K562 (cell line): ENCODE results near the gene NISCH. TPM values are rescaled to one million over a fixed set of nuclear protein-coding genes. Genes with fewer than 3 reads are reported as not detected.
A peak's percentile ranks its signal among the peaks of the same experiment; 100 is the strongest.

Source experiments
- ADNP ChIP-seq: fragments of 200-800 bp; sonication (Bioruptor generic); IDR thresholded peaks from 2 replicates; pipeline ENCODE4 v1.6.1; 2016; ENCODE audit warnings: missing genetic modification characterization, missing compliant biosample characterization
- ATF1 ChIP-seq, 2 experiments: fragments of 450-650 bp in 1 of 2; IDR thresholded peaks; 2 replicates each; pipeline ENCODE4 v1.6.1; 2016; ENCODE audit warnings: missing compliant biosample characterization in 1 of 2, missing genetic modification characterization in 1 of 2
- CAMTA2 ChIP-seq: fragments of 250-450 bp; sonication (Bioruptor Pico); conservative IDR thresholded peaks from 2 replicates; pipeline ENCODE4 v1.5.1; 2022
- CREM ChIP-seq: IDR thresholded peaks from 2 replicates; pipeline ENCODE4 v1.6.1; 2014; ENCODE audit warnings: antibody characterized with exemption, low read depth
- CTBP1 ChIP-seq: fragments of 450-650 bp; IDR thresholded peaks from 2 replicates; pipeline ENCODE4 v1.6.1; 2016; ENCODE audit warnings: borderline replicate concordance
- CXXC5 ChIP-seq: fragments of 250-450 bp; sonication (Bioruptor Pico); IDR thresholded peaks from 2 replicates; pipeline ENCODE4 v1.8.0; 2022; ENCODE audit warnings: inconsistent platforms, mild to moderate bottlenecking, moderate library complexity
- GABPA ChIP-seq: fragments of 200-800 bp; sonication (Bioruptor generic); conservative IDR thresholded peaks from 2 replicates; pipeline ENCODE4 v1.6.1; 2016; ENCODE audit warnings: low read depth, missing genetic modification characterization, missing compliant biosample characterization
- JUND ChIP-seq, 2 experiments: IDR thresholded peaks; 2 replicates in 1 of 2; 3 replicates in 1 of 2; pipeline ENCODE4 v1.6.1; 2011; ENCODE audit warnings: borderline replicate concordance in 2 of 2, low read depth in 2 of 2, low read length in 2 of 2, improper control_type of control experiment in 1 of 2, missing biosample characterization in 1 of 2, missing genetic modification characterization in 1 of 2, missing genetic modification reagents in 1 of 2
- MTA3 ChIP-seq: fragments of 450-650 bp; formaldehyde crosslinking; IDR thresholded peaks from 2 replicates; pipeline ENCODE4 v1.6.1; 2017; ENCODE audit warnings: mild to moderate bottlenecking, borderline replicate concordance
- NFE2 ChIP-seq: IDR thresholded peaks from 2 replicates; pipeline ENCODE4 v1.6.1; 2014; ENCODE audit warnings: antibody characterized with exemption, low read depth
- NR1H2 ChIP-seq: sonication (generic); formaldehyde crosslinking; IDR thresholded peaks from 2 replicates; pipeline ENCODE4 v1.4.0; 2020; ENCODE audit warnings: mild to moderate bottlenecking, missing genetic modification reagents
- PHTF2 ChIP-seq: fragments of 250-450 bp; sonication (Bioruptor Pico); IDR thresholded peaks from 2 replicates; pipeline ENCODE4 v1.5.0; 2021; ENCODE audit warnings: mild to moderate bottlenecking
- RBM25 ChIP-seq: fragments of 200-400 bp; formaldehyde crosslinking; IDR thresholded peaks from 2 replicates; pipeline ENCODE4 v1.6.1; 2018; ENCODE audit warnings: low read length, low read depth, moderate library complexity; ENCODE audit not compliant: severe bottlenecking
- RFX5 ChIP-seq: IDR thresholded peaks from 2 replicates; pipeline ENCODE4 v1.6.1; 2011; ENCODE audit warnings: low read depth, mild to moderate bottlenecking, improper control_type of control experiment, low read length
- SIN3A ChIP-seq, 2 experiments: fragments of 150-350 bp in 1 of 2; IDR thresholded peaks; 2 replicates each; pipeline ENCODE4 v1.6.1; 2011 to 2016; ENCODE audit warnings: borderline replicate concordance in 2 of 2, low read depth in 2 of 2, low read length in 2 of 2, mild to moderate bottlenecking in 2 of 2, moderate library complexity in 2 of 2; ENCODE audit not compliant: control insufficient read depth in 1 of 2
- TAL1 ChIP-seq: fragments of 450-650 bp; IDR thresholded peaks from 2 replicates; pipeline ENCODE4 v1.6.1; 2016; ENCODE audit warnings: mild to moderate bottlenecking
- TEAD4 ChIP-seq, 2 experiments: sonication (generic) in 1 of 2; formaldehyde crosslinking in 1 of 2; IDR thresholded peaks; 2 replicates each; pipeline versions ENCODE4 v1.6.1 to v1.8.0; 2012 to 2022; ENCODE audit warnings: borderline replicate concordance in 1 of 2, inconsistent platforms in 1 of 2, low read length in 1 of 2, mild to moderate bottlenecking in 1 of 2, missing genetic modification reagents in 1 of 2
- polyA plus RNA-seq, 8 experiments: library from polyadenylated mRNA; depleted of rRNA in 4 of 8; stranded (reverse) in 5 of 8; unstranded in 3 of 8; fragments of >200 nt; fragmentation: Nextera tagmentation in 2 of 8; fragmentation: Illumina TruSeq in 1 of 8; extraction: Ambion mirVana in 2 of 8; extraction: Trizol in 1 of 8; gene quantifications; 2 replicates each; pipeline versions ENCODE4 v1.2.1 to v1.2.3, GENCODE V29; 2011 to 2014; ENCODE audit warnings: inconsistent platforms in 1 of 8, missing spikeins in 1 of 8
- total RNA-seq, 7 experiments: library from RNA; depleted of rRNA in 6 of 7; stranded (reverse); fragments of >200 nt in 6 of 7; fragmentation: Illumina TruSeq in 2 of 7; extraction: Trizol in 2 of 7; gene quantifications; 2 replicates each; pipeline versions ENCODE4 v1.2.1 to v1.2.3, GENCODE V29; 2011 to 2021; ENCODE audit warnings: low replicate concordance in 1 of 7
- TF ChIP-seq, protein P1 (sequence below): fragments of 450-650 bp; IDR thresholded peaks from 2 replicates; pipeline ENCODE4 v1.6.1; 2017; ENCODE audit warnings: antibody characterized with exemption, mild to moderate bottlenecking
- TF ChIP-seq, protein P2 (sequence below): fragments of 450-650 bp; IDR thresholded peaks from 2 replicates; pipeline ENCODE4 v1.6.1; 2016; ENCODE audit warnings: antibody characterized with exemption
- TF ChIP-seq, protein P3 (sequence below), 2 experiments: fragments of 450-650 bp; conservative IDR thresholded peaks; 2 replicates each; pipeline ENCODE4 v1.6.1; 2017; ENCODE audit warnings: mild to moderate bottlenecking in 2 of 2, moderate library complexity in 2 of 2

Gene NISCH
- total and polyA plus RNA-seq, 9 of the 15 experiments (the other 6 are each of a cell fraction or from before 2014, with no cell fraction given) = 0.44 to 43.5 (median 23.4) TPM

DNA sequence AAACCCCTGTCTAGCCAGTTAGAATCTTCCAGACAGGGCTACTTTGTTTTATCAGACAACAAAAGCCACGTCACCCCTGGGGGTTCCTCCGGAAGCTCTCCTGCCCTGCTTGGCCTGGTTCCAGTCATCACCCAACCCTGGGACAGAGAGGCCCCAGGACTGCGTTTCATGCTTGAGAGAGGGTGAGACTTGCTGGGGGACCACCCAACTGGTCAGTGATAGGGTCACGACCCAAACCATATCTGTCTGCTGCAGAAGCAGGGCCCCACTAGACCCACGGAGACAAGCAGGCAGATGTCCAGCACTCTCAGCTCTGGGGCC is 77.1 kb downstream of the NISCH start (continued):
- TF ChIP-seq, protein P1, sequence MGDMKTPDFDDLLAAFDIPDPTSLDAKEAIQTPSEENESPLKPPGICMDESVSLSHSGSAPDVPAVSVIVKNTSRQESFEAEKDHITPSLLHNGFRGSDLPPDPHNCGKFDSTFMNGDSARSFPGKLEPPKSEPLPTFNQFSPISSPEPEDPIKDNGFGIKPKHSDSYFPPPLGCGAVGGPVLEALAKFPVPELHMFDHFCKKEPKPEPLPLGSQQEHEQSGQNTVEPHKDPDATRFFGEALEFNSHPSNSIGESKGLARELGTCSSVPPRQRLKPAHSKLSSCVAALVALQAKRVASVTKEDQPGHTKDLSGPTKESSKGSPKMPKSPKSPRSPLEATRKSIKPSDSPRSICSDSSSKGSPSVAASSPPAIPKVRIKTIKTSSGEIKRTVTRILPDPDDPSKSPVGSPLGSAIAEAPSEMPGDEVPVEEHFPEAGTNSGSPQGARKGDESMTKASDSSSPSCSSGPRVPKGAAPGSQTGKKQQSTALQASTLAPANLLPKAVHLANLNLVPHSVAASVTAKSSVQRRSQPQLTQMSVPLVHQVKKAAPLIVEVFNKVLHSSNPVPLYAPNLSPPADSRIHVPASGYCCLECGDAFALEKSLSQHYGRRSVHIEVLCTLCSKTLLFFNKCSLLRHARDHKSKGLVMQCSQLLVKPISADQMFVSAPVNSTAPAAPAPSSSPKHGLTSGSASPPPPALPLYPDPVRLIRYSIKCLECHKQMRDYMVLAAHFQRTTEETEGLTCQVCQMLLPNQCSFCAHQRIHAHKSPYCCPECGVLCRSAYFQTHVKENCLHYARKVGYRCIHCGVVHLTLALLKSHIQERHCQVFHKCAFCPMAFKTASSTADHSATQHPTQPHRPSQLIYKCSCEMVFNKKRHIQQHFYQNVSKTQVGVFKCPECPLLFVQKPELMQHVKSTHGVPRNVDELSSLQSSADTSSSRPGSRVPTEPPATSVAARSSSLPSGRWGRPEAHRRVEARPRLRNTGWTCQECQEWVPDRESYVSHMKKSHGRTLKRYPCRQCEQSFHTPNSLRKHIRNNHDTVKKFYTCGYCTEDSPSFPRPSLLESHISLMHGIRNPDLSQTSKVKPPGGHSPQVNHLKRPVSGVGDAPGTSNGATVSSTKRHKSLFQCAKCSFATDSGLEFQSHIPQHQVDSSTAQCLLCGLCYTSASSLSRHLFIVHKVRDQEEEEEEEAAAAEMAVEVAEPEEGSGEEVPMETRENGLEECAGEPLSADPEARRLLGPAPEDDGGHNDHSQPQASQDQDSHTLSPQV = 0 out of 2 replicates have a peak, but pooled peaks have one; percentile 47
- TF ChIP-seq PHTF2 (no peak), CXXC5 (CRISPR knock-in tag) (peak; percentile 35), TAL1 (peak; percentile 56; the same call in 1 of the 2 replicates), NFE2 (peak; percentile 33; the same call in 1 of the 2 replicates), MTA3 (0 out of 2 replicates have a peak, but pooled peaks have one; percentile 35), RBM25 (no peak), CTBP1 (peak; percentile 22; the same call in 1 of the 2 replicates), CAMTA2 (CRISPR knock-in tag) (no peak), ATF1 (CRISPR knock-in tag; IDR thresholded peaks at IDR 0.05) (no peak), ATF1 (tag; IDR thresholded peaks at IDR 0.05) (peak; percentile 70), GABPA (peak; percentile 70), CREM (peak; percentile 72), RFX5 (no peak), ADNP (no peak), NR1H2 (CRISPR knock-in tag) (no peak), TEAD4 (IDR thresholded peaks at IDR 0.05; ENCODE audit: low read length) (peak; percentile 41; the same call in 1 of the 2 replicates), TEAD4 (CRISPR knock-in tag; IDR thresholded peaks at IDR 0.05; ENCODE audit: borderline replicate concordance) (no peak), JUND (IDR thresholded peaks at IDR 0.05; ENCODE audit: borderline replicate concordance, low read depth, low read length) (peak; percentile 79), JUND (tag; IDR thresholded peaks at IDR 0.05; ENCODE audit: borderline replicate concordance, low read depth, low read length) (no peak; the same call in 2 of the 3 replicates), SIN3A (IDR thresholded peaks at IDR 0.05; ENCODE audit: borderline replicate concordance in 2 of 2, control insufficient read depth in 1 of 2, low read depth in 2 of 2, low read length in 2 of 2) (no peak)
- TF ChIP-seq, protein P2, sequence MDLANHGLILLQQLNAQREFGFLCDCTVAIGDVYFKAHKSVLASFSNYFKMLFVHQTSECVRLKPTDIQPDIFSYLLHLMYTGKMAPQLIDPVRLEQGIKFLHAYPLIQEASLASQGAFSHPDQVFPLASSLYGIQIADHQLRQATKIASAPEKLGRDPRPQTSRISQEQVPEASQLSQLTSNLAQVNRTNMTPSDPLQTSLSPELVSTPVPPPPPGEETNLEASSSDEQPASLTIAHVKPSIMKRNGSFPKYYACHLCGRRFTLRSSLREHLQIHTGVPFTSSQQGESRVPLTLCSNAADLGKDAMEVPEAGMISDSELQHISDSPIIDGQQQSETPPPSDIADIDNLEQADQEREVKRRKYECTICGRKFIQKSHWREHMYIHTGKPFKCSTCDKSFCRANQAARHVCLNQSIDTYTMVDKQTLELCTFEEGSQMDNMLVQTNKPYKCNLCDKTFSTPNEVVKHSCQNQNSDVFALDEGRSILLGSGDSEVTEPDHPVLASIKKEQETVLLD = 0 out of 2 replicates have a peak, but pooled peaks have one; percentile 58
- TF ChIP-seq, protein P3, sequence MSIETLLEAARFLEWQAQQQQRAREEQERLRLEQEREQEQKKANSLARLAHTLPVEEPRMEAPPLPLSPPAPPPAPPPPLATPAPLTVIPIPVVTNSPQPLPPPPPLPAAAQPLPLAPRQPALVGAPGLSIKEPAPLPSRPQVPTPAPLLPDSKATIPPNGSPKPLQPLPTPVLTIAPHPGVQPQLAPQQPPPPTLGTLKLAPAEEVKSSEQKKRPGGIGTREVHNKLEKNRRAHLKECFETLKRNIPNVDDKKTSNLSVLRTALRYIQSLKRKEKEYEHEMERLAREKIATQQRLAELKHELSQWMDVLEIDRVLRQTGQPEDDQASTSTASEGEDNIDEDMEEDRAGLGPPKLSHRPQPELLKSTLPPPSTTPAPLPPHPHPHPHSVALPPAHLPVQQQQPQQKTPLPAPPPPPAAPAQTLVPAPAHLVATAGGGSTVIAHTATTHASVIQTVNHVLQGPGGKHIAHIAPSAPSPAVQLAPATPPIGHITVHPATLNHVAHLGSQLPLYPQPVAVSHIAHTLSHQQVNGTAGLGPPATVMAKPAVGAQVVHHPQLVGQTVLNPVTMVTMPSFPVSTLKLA (conservative IDR thresholded peaks at IDR 0.05) = peak in 1 of 2 experiments; percentile 52; a peak in 1 of 4 replicates
